ENCODE measurements around the gene LFNG.

Gene LFNG

DNA sequence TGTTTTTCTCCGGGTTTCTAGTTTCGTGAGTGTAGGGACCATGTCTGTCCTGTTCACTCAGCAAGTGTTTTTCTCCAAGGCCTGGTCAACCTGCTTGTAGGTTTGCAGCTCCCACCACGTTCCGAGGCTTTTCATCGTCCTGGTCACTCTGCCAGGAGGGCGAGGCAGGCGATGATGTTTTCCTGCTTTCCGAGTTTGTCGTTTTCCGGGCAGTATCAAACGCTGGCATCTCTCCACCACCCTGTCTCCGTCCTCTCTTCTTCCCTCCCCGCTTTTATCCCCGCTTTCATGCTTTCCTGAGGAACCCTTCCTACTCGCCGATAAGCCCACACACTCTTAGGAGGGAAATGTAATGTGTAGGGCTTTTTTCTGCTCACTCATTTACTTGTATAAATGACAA, 50.4 kb downstream of the LFNG start:
- DNase-seq (ENCODE audit: low read depth in 2 of 2): no peak

GRCh38 chr7:2571409-2571808, 51.8 kb downstream of the LFNG start:
- no peak for DNase-seq (ENCODE audit: low read depth in 2 of 2)

- no peak for DNase-seq (ENCODE audit: low read depth in 2 of 2)
Observed at GRCh38 chr7:2572101-2572842, 52.7 kb downstream of the LFNG start.

GRCh38 chr7:2573761-2574160, 54.2 kb downstream of the LFNG start:
- no peak for DNase-seq (ENCODE audit: low read depth in 2 of 2)

- DNase-seq (ENCODE audit: low read depth in 2 of 2): no peak
Observed at GRCh38 chr7:2575046-2575732, 55.6 kb downstream of the LFNG start.

- no peak for DNase-seq (ENCODE audit: low read depth in 2 of 2)
Observed at GRCh38 chr7:2575733-2576340, 56.3 kb downstream of the LFNG start.

GRCh38 chr7:2576742-2577491, 57.3 kb downstream of the LFNG start:
- DNase-seq (ENCODE audit: low read depth in 2 of 2): no peak

Measured in fibroblast of skin of left biceps (primary cell).